K562 (cell line): ENCODE results near the gene GART. TPM values are rescaled to one million over a fixed set of nuclear protein-coding genes. Genes with fewer than 3 reads are reported as not detected.

Experiments used
- ATF2 ChIP-seq: sonication (generic); formaldehyde crosslinking; IDR thresholded peaks from 2 replicates; pipeline ENCODE4 v1.8.1; 2022; ENCODE audit warnings: missing genetic modification reagents
- FOXA3 ChIP-seq, 2 experiments: fragments of 450-650 bp in 1 of 2; sonication (generic) in 1 of 2; formaldehyde crosslinking; IDR thresholded peaks in 1 of 2; conservative IDR thresholded peaks in 1 of 2; 2 replicates each; pipeline versions ENCODE4 v1.4.0 to v1.8.0; 2020 to 2022; ENCODE audit warnings: mild to moderate bottlenecking in 2 of 2, missing genetic modification reagents in 1 of 2
- HMGXB4 ChIP-seq: sonication (generic); formaldehyde crosslinking; IDR thresholded peaks from 2 replicates; pipeline ENCODE4 v1.8.1; 2023; ENCODE audit warnings: mild to moderate bottlenecking, missing genetic modification reagents
- MYNN ChIP-seq, 2 experiments: sonication (generic); formaldehyde crosslinking in 1 of 2; IDR thresholded peaks; 2 replicates each; pipeline versions ENCODE4 v1.5.0 to v1.6.1; 2016 to 2020; ENCODE audit warnings: antibody characterized with exemption in 1 of 2, missing genetic modification reagents in 1 of 2
- PHF8 ChIP-seq: fragments of 200-600 bp; sonication (generic); IDR thresholded peaks from 2 replicates; pipeline ENCODE4 v1.6.1; 2012; ENCODE audit warnings: mixed run types, mild to moderate bottlenecking, inconsistent platforms, low read length, moderate library complexity, borderline replicate concordance
- ZBTB40 ChIP-seq, 2 experiments: fragments of 450-650 bp in 1 of 2; sonication (generic) in 1 of 2; formaldehyde crosslinking in 1 of 2; IDR thresholded peaks; 2 replicates each; pipeline versions ENCODE4 v1.7.1 to v1.9.0; 2016 to 2022; ENCODE audit warnings: inconsistent platforms in 1 of 2, mild to moderate bottlenecking in 1 of 2, missing genetic modification reagents in 1 of 2
- ZBTB8A ChIP-seq: fragments of 450-650 bp; IDR thresholded peaks from 2 replicates; pipeline ENCODE4 v1.6.1; 2018; ENCODE audit warnings: mild to moderate bottlenecking, moderate library complexity; ENCODE audit not compliant: partially characterized antibody
- ZNF518B ChIP-seq: fragments of 250-450 bp; sonication (Bioruptor Pico); IDR thresholded peaks from 2 replicates; pipeline ENCODE4 v1.5.0; 2021; ENCODE audit warnings: mild to moderate bottlenecking, moderate library complexity
- ZNF785 ChIP-seq: fragments of 250-450 bp; sonication (Bioruptor Pico); IDR thresholded peaks from 2 replicates; pipeline ENCODE4 v1.4.0; 2020; ENCODE audit warnings: mild to moderate bottlenecking
- polyA plus RNA-seq, 8 experiments: library from polyadenylated mRNA; depleted of rRNA in 4 of 8; stranded (reverse) in 5 of 8; unstranded in 3 of 8; fragments of >200 nt; fragmentation: Nextera tagmentation in 2 of 8; fragmentation: Illumina TruSeq in 1 of 8; extraction: Ambion mirVana in 2 of 8; extraction: Trizol in 1 of 8; gene quantifications; 2 replicates each; pipeline versions ENCODE4 v1.2.1 to v1.2.3, GENCODE V29; 2011 to 2014; ENCODE audit warnings: inconsistent platforms in 1 of 8, missing spikeins in 1 of 8
- total RNA-seq, 7 experiments: library from RNA; depleted of rRNA in 6 of 7; stranded (reverse); fragments of >200 nt in 6 of 7; fragmentation: Illumina TruSeq in 2 of 7; extraction: Trizol in 2 of 7; gene quantifications; 2 replicates each; pipeline versions ENCODE4 v1.2.1 to v1.2.3, GENCODE V29; 2011 to 2021; ENCODE audit warnings: low replicate concordance in 1 of 7

The GART gene
- total and polyA plus RNA-seq, 9 of the 15 experiments (the other 6 are each of a cell fraction or from before 2014, with no cell fraction given) = 141 to 429 (median 349) TPM

GRCh38 chr21:33479679-33480480 lies 62.0 kb downstream of the GART start, which contains the start of gene TMEM50B (continued):
- no peak for TF ChIP-seq ZBTB40 (IDR thresholded peaks at IDR 0.05)
- TF ChIP-seq ZBTB40 (CRISPR knock-in tag; IDR thresholded peaks at IDR 0.05) = no peak
- TF ChIP-seq PHF8 = peak; percentile 86
- peak; percentile 82 for TF ChIP-seq HMGXB4 (CRISPR knock-in tag)
- TF ChIP-seq MYNN (IDR thresholded peaks at IDR 0.05) = 0 out of 2 replicates have a peak, but pooled peaks have one; percentile 69
- no peak for TF ChIP-seq MYNN (CRISPR knock-in tag; IDR thresholded peaks at IDR 0.05)
- no peak for TF ChIP-seq ATF2 (CRISPR knock-in tag)
- TF ChIP-seq FOXA3 (CRISPR knock-in tag; conservative IDR thresholded peaks at IDR 0.05 in 1 of 2, IDR thresholded peaks at IDR 0.05 in 1 of 2) = no peak
- no peak for TF ChIP-seq ZNF518B (CRISPR knock-in tag)
- TF ChIP-seq ZNF785 (CRISPR knock-in tag) = no peak
- TF ChIP-seq ZBTB8A = no peak
